HG03520 (cell line): ENCODE data around the gene SHISAL1.
"Not testable (repeated sequence)": the region's sequence is repeated elsewhere in the genome, so short reads cannot be mapped to it uniquely, and the experiment has no call there.

Experiments
- ATAC-seq: cut with Tn5 transposase; IDR thresholded peaks from one replicate; pipeline ENCODE4 v1.9.1; 2021; ENCODE audit warnings: mild to moderate bottlenecking, moderate library complexity; ENCODE audit not compliant: unreplicated experiment

SHISAL1 gene

GRCh38 chr22:44244265-44244822 lies 68.4 kb downstream of the SHISAL1 start:
- ATAC-seq: no peak

GRCh38 chr22:44243761-44244160 lies 69.0 kb downstream of the SHISAL1 start:
- no peak for ATAC-seq

GRCh38 chr22:44242946-44243724 lies 69.6 kb downstream of the SHISAL1 start:
- ATAC-seq: no peak

GRCh38 chr22:44241121-44241520 lies 71.6 kb downstream of the SHISAL1 start:
- ATAC-seq: not testable (repeated sequence)

- no peak for ATAC-seq
Observed at GRCh38 chr22:44237290-44237689, 75.5 kb downstream of the SHISAL1 start.

GRCh38 chr22:44234372-44234771 lies 78.4 kb downstream of the SHISAL1 start:
- not testable (repeated sequence) for ATAC-seq

- ATAC-seq: no peak
Observed at GRCh38 chr22:44231233-44231632, 81.5 kb downstream of the SHISAL1 start.

GRCh38 chr22:44229809-44230208 lies 82.9 kb downstream of the SHISAL1 start:
- ATAC-seq: no peak

GRCh38 chr22:44229331-44229730 lies 83.4 kb downstream of the SHISAL1 start:
- ATAC-seq: no peak

- ATAC-seq: no peak
Observed at GRCh38 chr22:44225812-44226211, 86.9 kb downstream of the SHISAL1 start.

- ATAC-seq: no peak
Observed at GRCh38 chr22:44225091-44225689, 87.6 kb downstream of the SHISAL1 start.

- ATAC-seq: no peak
Observed at GRCh38 chr22:44224166-44224565, 88.6 kb downstream of the SHISAL1 start.

- no peak for ATAC-seq
Observed at GRCh38 chr22:44221710-44222475, 90.9 kb downstream of the SHISAL1 start.

- ATAC-seq: no peak
Observed at GRCh38 chr22:44220727-44221680, 91.7 kb downstream of the SHISAL1 start.

GRCh38 chr22:44219101-44219870 lies 93.5 kb downstream of the SHISAL1 start:
- no peak for ATAC-seq

- ATAC-seq: no peak
Observed at GRCh38 chr22:44218071-44218470, 94.7 kb downstream of the SHISAL1 start.

GRCh38 chr22:44217346-44217745 lies 95.4 kb downstream of the SHISAL1 start:
- ATAC-seq: no peak

- ATAC-seq: no peak
Observed at GRCh38 chr22:44215287-44215686, 97.5 kb downstream of the SHISAL1 start.

- ATAC-seq: no peak
Observed at GRCh38 chr22:44214764-44215163, 98.0 kb downstream of the SHISAL1 start.

- no peak for ATAC-seq
Observed at GRCh38 chr22:44214187-44214586, 98.6 kb downstream of the SHISAL1 start.
